Measurements from ENCODE around the gene KPNA4. TPM values are rescaled to one million over a fixed set of nuclear protein-coding genes. Genes with fewer than 3 reads are reported as not detected.
A peak's percentile ranks its signal among the peaks of the same experiment; 100 is the strongest.

KPNA4 gene
- polyA plus RNA-seq, 2 of the 4 experiments (the other 2 are of a cell fraction): 35.0 to 36.5 TPM

DNA sequence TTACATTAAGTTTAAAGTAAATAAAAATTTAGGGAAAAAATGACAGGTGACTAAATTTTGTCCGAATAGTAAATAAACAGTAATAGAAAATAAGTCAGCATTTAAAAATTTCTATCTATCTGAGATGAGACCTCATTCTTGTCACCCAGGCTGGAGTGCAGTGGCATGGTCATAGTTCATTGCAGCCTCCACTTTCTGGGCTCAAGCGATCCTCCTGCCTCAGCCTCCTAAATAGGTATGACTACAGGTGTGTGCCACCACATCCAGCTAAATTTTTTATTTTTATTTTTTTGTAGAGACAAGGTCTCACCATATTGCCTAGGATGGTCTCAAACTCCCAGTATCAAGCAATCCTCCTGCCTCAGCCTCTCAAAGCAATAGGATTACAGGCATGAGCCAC lies 7.8 kb downstream of the KPNA4 start:
- ChIA-PET POLR2A (no interaction called here), CTCF (no interaction called here)
- FAIRE-seq (no peak), ATAC-seq (no peak), DNase-seq (ENCODE audit: low read depth in 1 of 2, low spot score in 1 of 2) (no peak)
- no peak overlapping the region for H3K4me2 ChIP-seq
- no peaks in the 10 kb centered on the region for H3K9me3 ChIP-seq
- 86% methylated on average over 2 of the region's 2 CpGs for WGBS (ENCODE audit: missing lambda C conversion rate)
- no peak overlapping the region for H3K27ac ChIP-seq
- H3K4me1 ChIP-seq: peaks cover 23% of the 10 kb centered on the region; the same call in 2 of the 3 replicates
- no peak overlapping the region for H3K4me3 ChIP-seq
- TF ChIP-seq HOXA7 (CRISPR knock-in tag; IDR thresholded peaks at IDR 0.05) (no peak), ZSCAN20 (CRISPR knock-in tag; IDR thresholded peaks at IDR 0.05) (no peak), TP53 (CRISPR knock-in tag; IDR thresholded peaks at IDR 0.05) (no peak), EHMT2 (IDR thresholded peaks at IDR 0.05; ENCODE audit: low read depth) (no peak), NPAS2 (CRISPR knock-in tag; IDR thresholded peaks at IDR 0.05; ENCODE audit: borderline replicate concordance) (no peak), RARB (CRISPR knock-in tag; IDR thresholded peaks at IDR 0.05) (no peak), TFCP2L1 (CRISPR knock-in tag; IDR thresholded peaks at IDR 0.05) (no peak), GATA3 (IDR thresholded peaks at IDR 0.05; ENCODE audit: borderline replicate concordance) (no peak), CHD2 (IDR thresholded peaks at IDR 0.05; ENCODE audit: low read length, partially characterized antibody) (no peak), FOXS1 (CRISPR knock-in tag; IDR thresholded peaks at IDR 0.05) (no peak), MAFK (IDR thresholded peaks at IDR 0.05; ENCODE audit: partially characterized antibody) (no peak), NR3C1 (IDR thresholded peaks at IDR 0.05) (no peak), NFE2L2 (conservative IDR thresholded peaks at IDR 0.05; ENCODE audit: low read length) (no peak), ZFP36 (IDR thresholded peaks at IDR 0.05; ENCODE audit: borderline replicate concordance, partially characterized antibody) (no peak)
- TF ChIP-seq, protein P1, sequence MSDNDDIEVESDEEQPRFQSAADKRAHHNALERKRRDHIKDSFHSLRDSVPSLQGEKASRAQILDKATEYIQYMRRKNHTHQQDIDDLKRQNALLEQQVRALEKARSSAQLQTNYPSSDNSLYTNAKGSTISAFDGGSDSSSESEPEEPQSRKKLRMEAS (IDR thresholded peaks at IDR 0.05): no peak
- TF ChIP-seq, protein P2, sequence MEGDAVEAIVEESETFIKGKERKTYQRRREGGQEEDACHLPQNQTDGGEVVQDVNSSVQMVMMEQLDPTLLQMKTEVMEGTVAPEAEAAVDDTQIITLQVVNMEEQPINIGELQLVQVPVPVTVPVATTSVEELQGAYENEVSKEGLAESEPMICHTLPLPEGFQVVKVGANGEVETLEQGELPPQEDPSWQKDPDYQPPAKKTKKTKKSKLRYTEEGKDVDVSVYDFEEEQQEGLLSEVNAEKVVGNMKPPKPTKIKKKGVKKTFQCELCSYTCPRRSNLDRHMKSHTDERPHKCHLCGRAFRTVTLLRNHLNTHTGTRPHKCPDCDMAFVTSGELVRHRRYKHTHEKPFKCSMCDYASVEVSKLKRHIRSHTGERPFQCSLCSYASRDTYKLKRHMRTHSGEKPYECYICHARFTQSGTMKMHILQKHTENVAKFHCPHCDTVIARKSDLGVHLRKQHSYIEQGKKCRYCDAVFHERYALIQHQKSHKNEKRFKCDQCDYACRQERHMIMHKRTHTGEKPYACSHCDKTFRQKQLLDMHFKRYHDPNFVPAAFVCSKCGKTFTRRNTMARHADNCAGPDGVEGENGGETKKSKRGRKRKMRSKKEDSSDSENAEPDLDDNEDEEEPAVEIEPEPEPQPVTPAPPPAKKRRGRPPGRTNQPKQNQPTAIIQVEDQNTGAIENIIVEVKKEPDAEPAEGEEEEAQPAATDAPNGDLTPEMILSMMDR (IDR thresholded peaks at IDR 0.05): no peak
- TF ChIP-seq, protein P3, sequence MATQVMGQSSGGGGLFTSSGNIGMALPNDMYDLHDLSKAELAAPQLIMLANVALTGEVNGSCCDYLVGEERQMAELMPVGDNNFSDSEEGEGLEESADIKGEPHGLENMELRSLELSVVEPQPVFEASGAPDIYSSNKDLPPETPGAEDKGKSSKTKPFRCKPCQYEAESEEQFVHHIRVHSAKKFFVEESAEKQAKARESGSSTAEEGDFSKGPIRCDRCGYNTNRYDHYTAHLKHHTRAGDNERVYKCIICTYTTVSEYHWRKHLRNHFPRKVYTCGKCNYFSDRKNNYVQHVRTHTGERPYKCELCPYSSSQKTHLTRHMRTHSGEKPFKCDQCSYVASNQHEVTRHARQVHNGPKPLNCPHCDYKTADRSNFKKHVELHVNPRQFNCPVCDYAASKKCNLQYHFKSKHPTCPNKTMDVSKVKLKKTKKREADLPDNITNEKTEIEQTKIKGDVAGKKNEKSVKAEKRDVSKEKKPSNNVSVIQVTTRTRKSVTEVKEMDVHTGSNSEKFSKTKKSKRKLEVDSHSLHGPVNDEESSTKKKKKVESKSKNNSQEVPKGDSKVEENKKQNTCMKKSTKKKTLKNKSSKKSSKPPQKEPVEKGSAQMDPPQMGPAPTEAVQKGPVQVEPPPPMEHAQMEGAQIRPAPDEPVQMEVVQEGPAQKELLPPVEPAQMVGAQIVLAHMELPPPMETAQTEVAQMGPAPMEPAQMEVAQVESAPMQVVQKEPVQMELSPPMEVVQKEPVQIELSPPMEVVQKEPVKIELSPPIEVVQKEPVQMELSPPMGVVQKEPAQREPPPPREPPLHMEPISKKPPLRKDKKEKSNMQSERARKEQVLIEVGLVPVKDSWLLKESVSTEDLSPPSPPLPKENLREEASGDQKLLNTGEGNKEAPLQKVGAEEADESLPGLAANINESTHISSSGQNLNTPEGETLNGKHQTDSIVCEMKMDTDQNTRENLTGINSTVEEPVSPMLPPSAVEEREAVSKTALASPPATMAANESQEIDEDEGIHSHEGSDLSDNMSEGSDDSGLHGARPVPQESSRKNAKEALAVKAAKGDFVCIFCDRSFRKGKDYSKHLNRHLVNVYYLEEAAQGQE (IDR thresholded peaks at IDR 0.05): no peak
- TF ChIP-seq, protein P4, sequence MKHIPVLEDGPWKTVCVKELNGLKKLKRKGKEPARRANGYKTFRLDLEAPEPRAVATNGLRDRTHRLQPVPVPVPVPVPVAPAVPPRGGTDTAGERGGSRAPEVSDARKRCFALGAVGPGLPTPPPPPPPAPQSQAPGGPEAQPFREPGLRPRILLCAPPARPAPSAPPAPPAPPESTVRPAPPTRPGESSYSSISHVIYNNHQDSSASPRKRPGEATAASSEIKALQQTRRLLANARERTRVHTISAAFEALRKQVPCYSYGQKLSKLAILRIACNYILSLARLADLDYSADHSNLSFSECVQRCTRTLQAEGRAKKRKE (CRISPR knock-in tag; IDR thresholded peaks at IDR 0.05; ENCODE audit: low read depth): no peak

DNA sequence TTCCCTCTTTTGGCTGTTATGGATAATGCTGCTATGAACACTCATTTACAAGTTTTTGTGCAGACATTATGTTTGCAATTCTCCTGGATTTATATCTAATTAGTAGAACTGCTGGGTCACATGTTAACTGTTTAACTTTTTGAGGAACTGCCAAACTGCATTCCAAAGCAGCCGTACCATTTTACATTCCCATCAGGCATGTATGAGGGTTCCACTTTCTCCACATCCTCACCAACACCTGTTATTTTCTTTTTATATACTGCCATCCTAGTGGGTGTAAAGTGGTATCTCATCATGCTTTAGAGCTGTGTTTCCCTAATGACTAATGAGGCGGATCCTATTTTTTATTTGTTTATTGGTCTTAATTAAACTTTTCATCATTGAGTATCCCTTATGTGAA lies 9.2 kb downstream of the KPNA4 start:
- Histone ChIP-seq H3K4me3 (no peak overlapping the region), H3K4me2 (no peak overlapping the region), H3K4me1 (peaks cover 10% of the 10 kb centered on the region; the same call in 2 of the 3 replicates), H3K9me3 (0 out of 3 replicates have a peak, but pooled peaks cover 4% of the 10 kb centered on the region), H3K27ac (no peak overlapping the region)
- ChIA-PET POLR2A (no interaction called here), CTCF (no interaction called here)
- WGBS (ENCODE audit: missing lambda C conversion rate): 90% methylated on average over 2 of the region's 2 CpGs
- TF ChIP-seq KDM1A (IDR thresholded peaks at IDR 0.05; ENCODE audit: low read depth) (no peak), CEBPB (IDR thresholded peaks at IDR 0.05) (no peak), ZFP36 (IDR thresholded peaks at IDR 0.05; ENCODE audit: borderline replicate concordance, partially characterized antibody) (peak; percentile 4)
- no peak for FAIRE-seq
- no peak for ATAC-seq
- no peak for DNase-seq (ENCODE audit: low read depth in 1 of 2, low spot score in 1 of 2)
